H1 (cell line): ENCODE data around the gene DDX49. TPM values are rescaled to one million over a fixed set of nuclear protein-coding genes. Genes with fewer than 3 reads are reported as not detected.

Experiments
- CTCF ChIA-PET: fragments of 300-600 bp; sonication (Branson Sonifier 250); formaldehyde crosslinking; loops from one replicate; lab custom pipeline; 2021; ENCODE audit not compliant: partially characterized antibody; lab: Charles Lee
- POLR2A ChIA-PET: fragments of 300-600 bp; sonication (Branson Sonifier 250); formaldehyde crosslinking; loops from one replicate; lab custom pipeline; 2021; ENCODE audit warnings: inconsistent platforms; ENCODE audit not compliant: partially characterized antibody; lab: Charles Lee
- DNase-seq, 2 experiments: peaks; one replicate each; pipeline versions ENCODE4 v3.0.0 to v3.0.0-alpha.2; 2010 to 2022; ENCODE audit warnings: low spot score in 2 of 2, low read depth in 1 of 2, mixed read lengths in 1 of 2
- FAIRE-seq: peaks from 2 replicates; lab custom pipeline; 2011; peaks lifted over from hg19 to GRCh38; lab: Jason Lieb, UNC
- H2AFZ ChIP-seq: 2 replicates; pipeline ENCODE4 v1.8.1; 2012; ENCODE audit warnings: low read length, inconsistent platforms
- H2AK5ac ChIP-seq: 2 replicates; pipeline ENCODE4 v1.6.1; 2013; ENCODE audit warnings: low read depth, low read length
- H2BK120ac ChIP-seq: replicated peaks from 2 replicates; pipeline ENCODE3; 2013; ENCODE audit warnings: low read depth, low read length, inconsistent platforms
- H2BK12ac ChIP-seq: 2 replicates; pipeline ENCODE4 v1.6.1; 2013; ENCODE audit warnings: low read depth, low read length
- H2BK15ac ChIP-seq: 2 replicates; pipeline ENCODE4 v1.6.1; 2013; ENCODE audit warnings: low read length
- H2BK20ac ChIP-seq: 2 replicates; pipeline ENCODE4 v1.6.1; 2013; ENCODE audit warnings: low read length
- H2BK5ac ChIP-seq: 2 replicates; pipeline ENCODE4 v1.6.1; 2013; ENCODE audit warnings: low read depth, low read length
- H3K14ac ChIP-seq: 2 replicates; pipeline ENCODE4 v1.6.1; 2013; ENCODE audit warnings: inconsistent platforms; ENCODE audit not compliant: insufficient read length
- H3K18ac ChIP-seq: 2 replicates; pipeline ENCODE4 v1.6.1; 2013; ENCODE audit warnings: low read length; ENCODE audit errors: extremely low read depth
- H3K23ac ChIP-seq: 2 replicates; pipeline ENCODE4 v1.6.1; 2013; ENCODE audit warnings: inconsistent platforms; ENCODE audit not compliant: insufficient read length
- H3K23me2 ChIP-seq: 2 replicates; pipeline ENCODE4 v1.6.1; 2013; ENCODE audit warnings: low read depth, low read length
- H3K27ac ChIP-seq: 2 replicates; pipeline ENCODE4 v1.6.1; 2011; ENCODE audit warnings: low read depth, low read length, inconsistent platforms
- H3K27me3 ChIP-seq, 4 experiments: replicated peaks in 1 of 4; 1 replicate in 1 of 4; 2 replicates in 3 of 4; pipeline versions ENCODE4 v1.6.1 to v1.8.1; 2011 to 2013; ENCODE audit warnings: low read length in 3 of 4, mild to moderate bottlenecking in 3 of 4, inconsistent platforms in 2 of 4, mixed read lengths in 2 of 4, moderate library complexity in 1 of 4; ENCODE audit not compliant: control insufficient read depth in 3 of 4, insufficient read depth in 3 of 4; ENCODE audit errors: extremely low read depth in 1 of 4
- H3K36me3 ChIP-seq, 4 experiments: 2 replicates each; pipeline versions ENCODE4 v1.6.1 to v1.8.1; 2011 to 2013; ENCODE audit warnings: mild to moderate bottlenecking in 4 of 4, low read length in 3 of 4, moderate library complexity in 2 of 4, control low read depth in 1 of 4, inconsistent platforms in 1 of 4; ENCODE audit not compliant: insufficient read depth in 4 of 4, control insufficient read depth in 2 of 4
- H3K4ac ChIP-seq: replicated peaks from 2 replicates; pipeline ENCODE3; 2013; ENCODE audit warnings: low read length, low read depth, mixed read lengths, inconsistent platforms; ENCODE audit not compliant: insufficient read length
- H3K4me1 ChIP-seq, 4 experiments: replicated peaks in 1 of 4; 1 replicate in 1 of 4; 2 replicates in 3 of 4; pipeline versions ENCODE4 v1.6.1 to v1.8.1; 2011 to 2013; ENCODE audit warnings: low read length in 3 of 4, inconsistent platforms in 2 of 4, mixed read lengths in 1 of 4; ENCODE audit not compliant: insufficient read depth in 4 of 4, control insufficient read depth in 3 of 4
- H3K4me2 ChIP-seq, 2 experiments: 2 replicates each; pipeline versions ENCODE4 v1.6.1 to v1.8.1; 2011 to 2013; ENCODE audit warnings: low read depth in 2 of 2, low read length in 2 of 2, control low read depth in 1 of 2, inconsistent platforms in 1 of 2, mild to moderate bottlenecking in 1 of 2; ENCODE audit not compliant: insufficient read depth in 1 of 2
- H3K4me3 ChIP-seq, 4 experiments: fragments of 200-600, 300-600 bp in 1 of 4; sonication (generic), shearing (Covaris generic), sonication (Bioruptor Twin) in 1 of 4; 2 replicates each; pipeline versions ENCODE4 v1.5.1 to v1.8.1; 2011 to 2016; ENCODE audit warnings: low read length in 4 of 4, low read depth in 3 of 4, control low read depth in 2 of 4, inconsistent platforms in 2 of 4, mild to moderate bottlenecking in 2 of 4, mixed read lengths in 1 of 4, moderate library complexity in 1 of 4; ENCODE audit not compliant: insufficient read depth in 2 of 4; ENCODE audit errors: extremely low read depth in 1 of 4
- H3K56ac ChIP-seq: replicated peaks from 2 replicates; pipeline ENCODE3; 2013; ENCODE audit warnings: low read depth, mild to moderate bottlenecking, mixed read lengths, low read length, inconsistent platforms; ENCODE audit not compliant: insufficient read length
- H3K79me1 ChIP-seq: 2 replicates; pipeline ENCODE4 v1.6.1; 2013; ENCODE audit warnings: low read depth, low read length, control low read depth
- H3K79me2 ChIP-seq, 2 experiments: 2 replicates each; pipeline versions ENCODE4 v1.6.1 to v1.8.1; 2012 to 2013; ENCODE audit warnings: low read length in 2 of 2, mild to moderate bottlenecking in 2 of 2, inconsistent platforms in 1 of 2; ENCODE audit not compliant: insufficient read depth in 2 of 2, control insufficient read depth in 1 of 2
- H3K9ac ChIP-seq, 4 experiments: replicated peaks in 1 of 4; 1 replicate in 1 of 4; 2 replicates in 3 of 4; pipeline versions ENCODE4 v1.6.1 to v1.8.1; 2011 to 2013; ENCODE audit warnings: low read depth in 3 of 4, low read length in 3 of 4, control low read depth in 2 of 4, mild to moderate bottlenecking in 2 of 4, moderate library complexity in 2 of 4, inconsistent platforms in 1 of 4; ENCODE audit errors: extremely low read depth in 1 of 4
- H3K9me3 ChIP-seq, 2 experiments: 2 replicates each; pipeline versions ENCODE4 v1.6.1 to v1.8.1; 2012 to 2013; ENCODE audit warnings: mild to moderate bottlenecking in 2 of 2, moderate library complexity in 2 of 2, control low read depth in 1 of 2, inconsistent platforms in 1 of 2, low read depth in 1 of 2, low read length in 1 of 2, mixed read lengths in 1 of 2; ENCODE audit not compliant: insufficient read depth in 2 of 2
- H4K20me1 ChIP-seq, 2 experiments: replicated peaks in 1 of 2; 2 replicates each; pipeline versions ENCODE3 to v1.8.1; 2011 to 2013; ENCODE audit warnings: inconsistent platforms in 2 of 2, low read length in 2 of 2, mild to moderate bottlenecking in 1 of 2; ENCODE audit not compliant: insufficient read depth in 2 of 2, control insufficient read depth in 1 of 2
- H4K5ac ChIP-seq: 2 replicates; pipeline ENCODE4 v1.6.1; 2013; ENCODE audit warnings: low read length, low read depth, mixed read lengths, inconsistent platforms; ENCODE audit not compliant: insufficient read length
- H4K8ac ChIP-seq: 2 replicates; pipeline ENCODE4 v1.8.0; 2013; ENCODE audit warnings: mild to moderate bottlenecking, moderate library complexity, low read length, inconsistent platforms; ENCODE audit not compliant: insufficient read depth; ENCODE audit errors: extremely low read depth
- H4K91ac ChIP-seq: replicated peaks from 2 replicates; pipeline ENCODE3; 2013; ENCODE audit warnings: low read length, mixed read lengths, inconsistent platforms; ENCODE audit not compliant: insufficient read length
- CEBPB ChIP-seq: IDR thresholded peaks from 2 replicates; pipeline ENCODE4 v1.6.1; 2012; ENCODE audit warnings: low read depth, low read length
- GABPA ChIP-seq: IDR thresholded peaks from 2 replicates; pipeline ENCODE4 v1.6.1; 2011; ENCODE audit warnings: mild to moderate bottlenecking, low read length, moderate library complexity, borderline replicate concordance; ENCODE audit not compliant: insufficient read depth
- JUN ChIP-seq: IDR thresholded peaks from 2 replicates; pipeline ENCODE4 v1.6.1; 2011; ENCODE audit warnings: low read depth, mild to moderate bottlenecking, improper control_type of control experiment, low read length
- NRF1 ChIP-seq: IDR thresholded peaks from 2 replicates; pipeline ENCODE4 v1.6.1; 2011; ENCODE audit warnings: mild to moderate bottlenecking, low read depth, low read length, improper control_type of control experiment
- PHF8 ChIP-seq: fragments of 200-600 bp; sonication (generic); conservative IDR thresholded peaks from 2 replicates; pipeline ENCODE4 v1.7.1; 2012; ENCODE audit warnings: low read depth, mild to moderate bottlenecking, inconsistent platforms, low read length, moderate library complexity
- POLR2AphosphoS5 ChIP-seq: IDR thresholded peaks from 2 replicates; pipeline ENCODE4 v1.6.1; 2011; ENCODE audit warnings: low read depth, low read length
- RAD21 ChIP-seq, 2 experiments: IDR thresholded peaks in 1 of 2; conservative IDR thresholded peaks in 1 of 2; 2 replicates each; pipeline ENCODE4 v1.6.1; 2011; ENCODE audit warnings: low read depth in 2 of 2, low read length in 2 of 2, improper control_type of control experiment in 1 of 2, inconsistent platforms in 1 of 2, mild to moderate bottlenecking in 1 of 2, moderate library complexity in 1 of 2
- SP2 ChIP-seq: IDR thresholded peaks from 2 replicates; pipeline ENCODE4 v1.6.1; 2012; ENCODE audit warnings: mild to moderate bottlenecking, low read length, inconsistent platforms
- TAF7 ChIP-seq: optimal IDR thresholded peaks from 2 replicates; pipeline ENCODE3; 2011; ENCODE audit warnings: low read depth, mild to moderate bottlenecking, inconsistent platforms, low read length, moderate library complexity, borderline replicate concordance
- TCF12 ChIP-seq: IDR thresholded peaks from 2 replicates; pipeline ENCODE4 v1.6.1; 2011; ENCODE audit warnings: low read depth, mild to moderate bottlenecking, low read length
- WGBS, 2 experiments: shearing (Covaris generic) in 1 of 2; methylation state at CpG; one replicate each; pipeline versions ENCODE4 v1.1.6 to v1.1.7; 2013 to 2015; ENCODE audit warnings: low lambda C conversion rate in 2 of 2, mixed read lengths in 2 of 2, inconsistent platforms in 1 of 2, low coverage in 1 of 2, missing lambda C conversion rate in 1 of 2; ENCODE audit not compliant: insufficient replicate concordance in 2 of 2, insufficient coverage in 1 of 2, insufficient read length in 1 of 2; ENCODE audit errors: extremely low coverage in 1 of 2, missing lambda C conversion rate in 1 of 2; 5-methylcytosine and 5-hydroxymethylcytosine counted together
- polyA plus RNA-seq, 7 experiments: library from polyadenylated mRNA; depleted of rRNA in 3 of 7; stranded (reverse) in 5 of 7; unstranded in 2 of 7; fragments of >200 nt in 5 of 7; fragments of 200-250 nt in 2 of 7; gene quantifications; 1 replicate in 5 of 7; 2 replicates in 1 of 7; 4 replicates in 1 of 7; pipeline versions ENCODE4 v1.2.1 to v1.2.3, GENCODE V29; 2011 to 2013; ENCODE audit warnings: missing spikeins in 2 of 7, mixed read lengths in 2 of 7
- total RNA-seq: library from RNA; stranded (reverse); fragmentation: NEBNext Ultra II Directional; extraction: Animal tissue kit (Norgen Biotek cat#: 25700); gene quantifications from 2 replicates; pipeline ENCODE4 v1.2.1, GENCODE V29; 2021
- TF ChIP-seq, protein P1 (sequence below): IDR thresholded peaks from 2 replicates; pipeline ENCODE4 v1.6.1; 2012; ENCODE audit warnings: inconsistent platforms
- TF ChIP-seq, protein P2 (sequence below): IDR thresholded peaks from 2 replicates; pipeline ENCODE4 v1.6.1; 2011; ENCODE audit warnings: low read depth, mild to moderate bottlenecking, low read length; ENCODE audit not compliant: insufficient read depth

DDX49 gene
- total and polyA plus RNA-seq, 2 of the 8 experiments (the other 6 are each of a cell fraction or from before 2014, with no cell fraction given), result 41.3 to 46.5 TPM

DNA sequence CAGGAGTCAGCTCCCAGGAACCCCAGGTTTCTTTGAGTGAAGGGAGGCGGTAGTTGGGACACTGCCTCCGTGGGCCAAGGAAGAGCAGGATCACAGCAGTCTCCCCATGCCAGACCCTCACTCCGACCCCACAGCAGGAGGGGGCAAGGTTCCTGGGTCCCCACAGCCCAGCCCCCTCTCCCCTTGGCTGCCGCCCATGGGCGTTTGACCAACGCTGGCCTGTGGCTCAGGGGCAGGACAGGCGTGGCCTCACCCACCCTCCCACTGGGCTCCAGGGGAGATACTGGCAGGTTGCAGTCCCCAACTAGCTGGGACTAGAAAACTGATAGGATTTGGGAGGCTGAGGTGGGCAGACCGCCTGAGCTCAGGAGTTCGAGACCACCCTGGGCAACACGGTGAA lies 9.5 kb upstream of the DDX49 start:
- H3K79me2 ChIP-seq, result no peaks in the 10 kb centered on the region; a peak in 1 of 4 replicates
- no peak overlapping the region for H3K27ac ChIP-seq
- no peak overlapping the region for H2AK5ac ChIP-seq
- H3K18ac ChIP-seq, result no peak overlapping the region
- POLR2A ChIA-PET, result interaction anchor here (0.9 to 3.2 kb wide), 4 partner anchors 9 to 30 kb away, joined by 3 to 13 read pairs (median 6); partner anchors contain the start of genes COPE and DDX49
- no peak overlapping the region for H3K4me2 ChIP-seq
- no peaks in the 10 kb centered on the region for H3K23me2 ChIP-seq
- H2BK120ac ChIP-seq, result no peak overlapping the region
- no peaks in the 10 kb centered on the region for H3K27me3 ChIP-seq
- WGBS, 2 experiments, result 92% methylated on average over 10 of the region's 10 CpGs; no CpG with 5 or more reads in 1 of the 2 experiments
- H4K8ac ChIP-seq, result peak overlapping the region; percentile 11; the same call in 1 of the 2 replicates
- DNase-seq (no peak), FAIRE-seq (no peak)
- peaks cover 8% of the 10 kb centered on the region for H3K79me1 ChIP-seq
- H4K20me1 ChIP-seq, result peaks cover 6 to 23% of the 10 kb centered on the region in 2 experiments
- H3K56ac ChIP-seq, result no peak overlapping the region
- no peak overlapping the region for H2BK20ac ChIP-seq
- H4K5ac ChIP-seq, result no peak overlapping the region
- H2BK12ac ChIP-seq, result no peak overlapping the region
- no peaks in the 10 kb centered on the region for H3K4me1 ChIP-seq
- CTCF ChIA-PET, result interaction anchor here (1.2 to 2.1 kb wide), 2 partner anchors 11 to 90 kb away, joined by 4 to 6 read pairs; no protein-coding TSS in a partner anchor
- H3K9me3 ChIP-seq, result no peaks in the 10 kb centered on the region
- H3K4me3 ChIP-seq, result no peak overlapping the region
- H4K91ac ChIP-seq, result no peak overlapping the region
- H3K4ac ChIP-seq, result no peak overlapping the region
- no peak overlapping the region for H2BK5ac ChIP-seq
- peaks cover 0 to 26% (median 6%) of the 10 kb centered on the region in 4 experiments; a peak in 4 of 8 replicates for H3K36me3 ChIP-seq
- H3K9ac ChIP-seq, result no peak overlapping the region
- H3K14ac ChIP-seq, result no peak overlapping the region
- H2BK15ac ChIP-seq, result no peak overlapping the region
- H2AFZ ChIP-seq, result no peak overlapping the region
- no peak overlapping the region for H3K23ac ChIP-seq
- TF ChIP-seq TCF12 (no peak), NRF1 (no peak), JUN (no peak), RAD21 (IDR thresholded peaks at IDR 0.05 in 1 of 2, conservative IDR thresholded peaks at IDR 0.05 in 1 of 2; ENCODE audit: low read depth in 2 of 2, low read length in 2 of 2) (no peak), SP2 (no peak), GABPA (no peak), TAF7 (no peak), POLR2AphosphoS5 (no peak), CEBPB (no peak), PHF8 (no peak)
- TF ChIP-seq, protein P1, sequence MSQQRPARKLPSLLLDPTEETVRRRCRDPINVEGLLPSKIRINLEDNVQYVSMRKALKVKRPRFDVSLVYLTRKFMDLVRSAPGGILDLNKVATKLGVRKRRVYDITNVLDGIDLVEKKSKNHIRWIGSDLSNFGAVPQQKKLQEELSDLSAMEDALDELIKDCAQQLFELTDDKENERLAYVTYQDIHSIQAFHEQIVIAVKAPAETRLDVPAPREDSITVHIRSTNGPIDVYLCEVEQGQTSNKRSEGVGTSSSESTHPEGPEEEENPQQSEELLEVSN, result no peak
- TF ChIP-seq, protein P2, sequence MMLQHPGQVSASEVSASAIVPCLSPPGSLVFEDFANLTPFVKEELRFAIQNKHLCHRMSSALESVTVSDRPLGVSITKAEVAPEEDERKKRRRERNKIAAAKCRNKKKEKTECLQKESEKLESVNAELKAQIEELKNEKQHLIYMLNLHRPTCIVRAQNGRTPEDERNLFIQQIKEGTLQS, result no peak
